Dedifferentiated amniotic fluid mesenchymal stem cell (primary cell): Measurements from ENCODE around the gene TNRC6C.
"Not testable (repeated sequence)": the region's sequence is repeated elsewhere in the genome, so short reads cannot be mapped to it uniquely, and the experiment has no call there.

Experiments used
- DNase-seq: peaks from one replicate; pipeline ENCODE4 v3.0.0-alpha.2; 2016; ENCODE audit errors: extremely low spot score

Gene TNRC6C

GRCh38 chr17:77963441-77963840 lies 4.9 kb downstream of the TNRC6C start:
- DNase-seq: peak; percentile 66

- no peak for DNase-seq
Measured at GRCh38 chr17:77965352-77965751, 6.8 kb downstream of the TNRC6C start.

- DNase-seq: no peak
Measured at GRCh38 chr17:77966476-77966875, 8.0 kb downstream of the TNRC6C start.

DNA sequence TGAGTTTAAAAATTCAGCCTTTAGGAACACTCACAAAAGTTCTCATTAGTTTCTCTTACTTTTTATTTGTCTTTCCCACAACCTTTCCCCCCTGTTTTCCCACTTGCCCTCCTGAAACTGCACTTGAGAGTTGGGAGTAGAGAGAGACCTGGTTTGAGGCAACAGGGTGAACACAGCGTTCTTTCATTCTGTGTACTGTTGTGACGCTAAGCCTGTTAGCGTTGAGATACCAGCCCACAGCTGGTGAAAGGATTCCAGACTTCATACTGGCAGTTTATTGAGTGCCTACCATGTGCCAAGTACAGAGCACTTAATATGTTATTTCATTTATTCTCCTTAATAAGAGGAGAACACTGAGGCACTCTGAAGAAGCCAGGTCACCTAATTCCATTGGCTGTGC lies 10.3 kb downstream of the TNRC6C start:
- no peak for DNase-seq

GRCh38 chr17:77972271-77972670 lies 13.8 kb downstream of the TNRC6C start:
- DNase-seq: not testable (repeated sequence)

DNA sequence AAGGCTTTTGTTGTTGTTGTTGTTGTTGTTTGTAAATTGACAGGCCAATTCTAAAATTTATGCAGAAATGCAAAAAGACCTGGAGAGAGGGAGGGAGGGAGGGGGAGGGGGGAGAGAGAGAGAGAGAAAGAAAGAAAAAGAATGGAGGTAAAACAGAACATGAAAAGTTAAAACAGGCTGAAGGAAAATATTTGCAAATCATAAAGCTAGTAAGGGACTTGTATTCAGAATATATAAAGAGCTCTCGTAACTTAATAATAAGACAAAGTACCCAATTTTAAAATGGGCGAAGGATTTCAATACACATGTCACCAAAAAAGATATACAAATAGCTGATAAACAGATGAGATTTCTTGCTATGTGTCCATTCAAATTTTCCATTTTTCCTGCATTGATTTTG lies 15.4 kb downstream of the TNRC6C start:
- DNase-seq: no peak

GRCh38 chr17:77974396-77974795 lies 15.9 kb downstream of the TNRC6C start:
- DNase-seq: no peak

- not testable (repeated sequence) for DNase-seq
Measured at GRCh38 chr17:77982430-77982829, 23.9 kb downstream of the TNRC6C start.

GRCh38 chr17:77990301-77990700 lies 31.8 kb downstream of the TNRC6C start:
- DNase-seq: no peak

GRCh38 chr17:77993735-77994134 lies 35.2 kb downstream of the TNRC6C start:
- not testable (repeated sequence) for DNase-seq

- DNase-seq: no peak
Measured at GRCh38 chr17:77995146-77995852, 36.8 kb downstream of the TNRC6C start.

DNA sequence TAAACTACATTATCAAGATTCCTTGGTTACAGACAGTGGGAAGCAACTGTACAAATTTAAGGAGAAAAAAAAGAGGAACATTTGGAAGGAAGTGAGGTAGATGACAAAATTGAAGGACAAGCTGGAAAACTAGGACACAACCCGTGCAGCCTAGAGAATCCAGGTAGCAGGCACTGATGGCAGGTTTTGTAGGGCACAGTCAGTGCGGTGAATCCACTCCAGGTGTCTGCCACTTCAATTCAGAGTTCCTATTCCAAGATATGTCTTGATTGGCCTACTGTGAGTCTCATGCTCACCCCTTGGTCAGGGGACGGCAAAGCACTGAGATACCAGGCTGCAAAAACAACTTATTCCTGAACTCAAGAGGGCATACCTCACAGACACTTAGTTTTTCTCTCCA lies 37.8 kb downstream of the TNRC6C start:
- no peak for DNase-seq

DNA sequence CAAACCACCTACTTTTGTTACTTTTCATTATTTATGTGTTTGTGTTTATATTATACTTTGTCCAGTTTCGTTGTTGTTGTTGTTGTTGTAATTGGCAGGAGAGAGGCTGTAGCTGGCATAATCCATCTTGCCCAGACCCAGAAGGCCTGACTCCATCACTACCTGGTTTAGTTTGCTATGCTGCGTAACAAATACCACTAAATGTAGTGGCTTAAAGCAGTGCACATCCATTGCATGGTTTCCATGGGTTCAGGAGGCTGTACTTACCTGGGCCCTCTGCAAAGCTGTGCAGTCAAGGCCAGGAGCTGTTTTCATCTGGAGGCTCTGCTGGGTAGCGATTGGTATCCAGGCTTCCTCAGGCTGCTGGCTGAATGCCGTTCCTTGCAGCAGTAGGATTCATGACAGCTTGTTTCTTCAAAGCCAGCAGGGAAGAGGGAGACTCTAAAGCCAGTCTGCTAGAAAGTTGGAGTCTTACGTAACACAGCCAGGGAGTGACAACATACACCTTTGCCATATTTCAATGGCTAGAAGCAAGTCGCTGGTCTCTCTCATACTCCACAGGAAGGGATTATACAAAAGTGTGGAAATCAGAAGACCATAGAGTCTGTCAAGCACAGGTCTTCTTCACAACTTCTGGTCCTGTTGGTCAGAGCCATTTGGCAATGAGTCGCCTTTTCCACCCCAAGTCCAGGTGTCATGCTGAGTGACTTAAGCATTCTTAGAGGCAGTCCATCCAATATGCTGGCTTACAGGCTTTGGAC lies 41.1 kb downstream of the TNRC6C start:
- DNase-seq: no peak

GRCh38 chr17:78000341-78000740 lies 41.8 kb downstream of the TNRC6C start:
- DNase-seq: peak; percentile 51

- no peak for DNase-seq
Measured at GRCh38 chr17:78001182-78001581, 42.7 kb downstream of the TNRC6C start.

- DNase-seq: no peak
Measured at GRCh38 chr17:78001612-78002011, 43.1 kb downstream of the TNRC6C start.

- no peak for DNase-seq
Measured at GRCh38 chr17:78002166-78002565, 43.7 kb downstream of the TNRC6C start.

GRCh38 chr17:78005452-78006171 lies 47.1 kb downstream of the TNRC6C start:
- DNase-seq: no peak

DNA sequence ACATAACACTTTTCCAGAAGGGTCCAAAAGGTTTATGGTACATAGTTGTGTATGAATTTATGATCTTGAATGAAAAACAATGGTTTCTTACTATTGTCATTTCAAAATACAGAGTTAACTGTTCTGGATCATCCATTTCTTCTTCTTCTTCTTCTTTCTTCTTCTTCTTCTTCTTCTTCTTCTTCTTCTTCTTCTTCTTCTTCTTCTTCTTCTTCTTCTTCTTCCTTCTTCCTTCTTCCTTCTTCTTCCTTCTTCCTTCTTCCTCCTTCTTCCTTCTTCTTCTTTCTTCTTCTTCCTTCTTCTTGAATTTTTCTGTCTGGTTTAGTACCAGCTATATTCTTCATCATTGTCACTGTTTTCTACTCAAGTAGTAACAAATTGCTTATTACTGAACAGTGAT lies 47.8 kb downstream of the TNRC6C start:
- no peak for DNase-seq

- DNase-seq: no peak
Measured at GRCh38 chr17:78007647-78008046, 49.1 kb downstream of the TNRC6C start.

GRCh38 chr17:78010759-78011158 lies 52.3 kb downstream of the TNRC6C start:
- DNase-seq: no peak

DNA sequence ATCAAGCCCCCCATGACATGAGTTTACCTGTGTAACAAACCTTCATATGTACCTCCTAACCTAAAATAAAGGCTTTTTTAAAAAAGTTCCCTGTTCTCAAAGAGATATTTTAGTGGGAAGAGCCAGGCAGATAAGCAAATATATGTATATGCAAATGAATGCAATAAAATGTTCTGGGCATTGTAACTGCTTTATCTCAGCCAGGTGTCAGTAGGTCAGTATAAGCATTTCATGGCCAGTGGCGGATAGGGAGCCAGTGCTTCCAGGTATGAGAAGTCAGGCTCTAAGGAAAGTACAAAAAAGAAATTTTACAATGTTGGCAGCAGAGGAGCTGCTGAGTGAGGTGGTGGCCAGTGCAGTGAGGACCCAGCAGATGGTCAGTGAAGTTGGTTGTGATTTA lies 53.9 kb downstream of the TNRC6C start:
- DNase-seq: no peak
